H1 (cell line): ENCODE data around the gene PUS7L.

Experiments
- CEBPB ChIP-seq: IDR thresholded peaks from 2 replicates; pipeline ENCODE4 v1.6.1; 2012; ENCODE audit warnings: low read depth, low read length
- EP300 ChIP-seq, 2 experiments: IDR thresholded peaks; 1 replicate in 1 of 2; 2 replicates in 1 of 2; pipeline ENCODE4 v1.6.1; 2011 to 2012; ENCODE audit warnings: low read depth in 2 of 2, low read length in 2 of 2, mild to moderate bottlenecking in 2 of 2, borderline replicate concordance in 1 of 2, inconsistent platforms in 1 of 2, moderate library complexity in 1 of 2
- EZH2 ChIP-seq: fragments of 200-600 bp; sonication (generic); IDR thresholded peaks from 2 replicates; pipeline ENCODE4 v1.7.1; 2012; ENCODE audit warnings: low read depth, mild to moderate bottlenecking, moderate library complexity, low read length, inconsistent platforms; ENCODE audit not compliant: severe bottlenecking
- HDAC2 ChIP-seq, 2 experiments: fragments of 300-600 bp in 1 of 2; sonication (generic) in 1 of 2; IDR thresholded peaks; 2 replicates each; pipeline ENCODE4 v1.6.1; 2011 to 2012; ENCODE audit warnings: low read depth in 2 of 2, low read length in 2 of 2, mild to moderate bottlenecking in 2 of 2, moderate library complexity in 2 of 2, borderline replicate concordance in 1 of 2, inconsistent platforms in 1 of 2
- KDM5A ChIP-seq: fragments of 200-600 bp; IDR thresholded peaks from 2 replicates; pipeline ENCODE4 v1.7.1; 2012; ENCODE audit warnings: mild to moderate bottlenecking, low read length, inconsistent platforms, mixed read lengths
- NRF1 ChIP-seq: IDR thresholded peaks from 2 replicates; pipeline ENCODE4 v1.6.1; 2011; ENCODE audit warnings: mild to moderate bottlenecking, low read depth, low read length, improper control_type of control experiment
- POLR2A ChIP-seq, 2 experiments: IDR thresholded peaks; 1 replicate in 1 of 2; 2 replicates in 1 of 2; pipeline ENCODE4 v1.6.1; 2011; ENCODE audit warnings: low read depth in 2 of 2, low read length in 2 of 2, mild to moderate bottlenecking in 2 of 2; ENCODE audit errors: control extremely low read depth in 1 of 2
- POLR2AphosphoS5 ChIP-seq: IDR thresholded peaks from 2 replicates; pipeline ENCODE4 v1.6.1; 2011; ENCODE audit warnings: low read depth, low read length
- SP2 ChIP-seq: IDR thresholded peaks from 2 replicates; pipeline ENCODE4 v1.6.1; 2012; ENCODE audit warnings: mild to moderate bottlenecking, low read length, inconsistent platforms
- SP4 ChIP-seq: IDR thresholded peaks from 2 replicates; pipeline ENCODE4 v1.6.1; 2012; ENCODE audit warnings: low read length, inconsistent platforms
- TF ChIP-seq, protein P1 (sequence below), 3 experiments: IDR thresholded peaks; 1 replicate in 2 of 3; 2 replicates in 1 of 3; pipeline versions ENCODE4 v1.5.1 to v1.6.1; 2011; ENCODE audit warnings: low read length in 3 of 3, mild to moderate bottlenecking in 3 of 3, inconsistent platforms in 2 of 3, low read depth in 1 of 3, moderate library complexity in 1 of 3; ENCODE audit not compliant: insufficient read depth in 1 of 3; ENCODE audit errors: control extremely low read depth in 1 of 3
- TF ChIP-seq, protein P2 (sequence below): IDR thresholded peaks from 2 replicates; pipeline ENCODE4 v1.6.1; 2012; ENCODE audit warnings: low read length, inconsistent platforms

DNA sequence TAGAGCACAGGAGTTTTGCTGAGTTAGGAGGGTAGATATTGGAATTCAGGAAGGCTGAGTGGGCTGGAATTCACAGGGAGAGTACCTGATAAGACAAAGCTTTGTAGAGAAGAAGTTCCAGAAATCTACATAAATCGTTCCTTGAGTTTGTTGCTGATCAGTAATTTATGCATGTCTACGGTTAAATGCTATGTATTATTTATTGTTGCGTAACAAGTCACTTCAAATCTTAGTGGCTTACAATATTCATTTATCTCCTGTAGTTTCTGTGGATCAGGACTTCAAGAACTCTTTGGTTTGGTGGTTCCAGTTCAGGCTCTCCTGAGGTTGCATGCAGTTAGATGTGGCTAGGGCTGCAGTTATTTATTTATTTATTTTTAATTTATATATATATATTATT is 7.8 kb downstream of the PUS7L start:
- TF ChIP-seq POLR2AphosphoS5, result no peak
- TF ChIP-seq, protein P1, sequence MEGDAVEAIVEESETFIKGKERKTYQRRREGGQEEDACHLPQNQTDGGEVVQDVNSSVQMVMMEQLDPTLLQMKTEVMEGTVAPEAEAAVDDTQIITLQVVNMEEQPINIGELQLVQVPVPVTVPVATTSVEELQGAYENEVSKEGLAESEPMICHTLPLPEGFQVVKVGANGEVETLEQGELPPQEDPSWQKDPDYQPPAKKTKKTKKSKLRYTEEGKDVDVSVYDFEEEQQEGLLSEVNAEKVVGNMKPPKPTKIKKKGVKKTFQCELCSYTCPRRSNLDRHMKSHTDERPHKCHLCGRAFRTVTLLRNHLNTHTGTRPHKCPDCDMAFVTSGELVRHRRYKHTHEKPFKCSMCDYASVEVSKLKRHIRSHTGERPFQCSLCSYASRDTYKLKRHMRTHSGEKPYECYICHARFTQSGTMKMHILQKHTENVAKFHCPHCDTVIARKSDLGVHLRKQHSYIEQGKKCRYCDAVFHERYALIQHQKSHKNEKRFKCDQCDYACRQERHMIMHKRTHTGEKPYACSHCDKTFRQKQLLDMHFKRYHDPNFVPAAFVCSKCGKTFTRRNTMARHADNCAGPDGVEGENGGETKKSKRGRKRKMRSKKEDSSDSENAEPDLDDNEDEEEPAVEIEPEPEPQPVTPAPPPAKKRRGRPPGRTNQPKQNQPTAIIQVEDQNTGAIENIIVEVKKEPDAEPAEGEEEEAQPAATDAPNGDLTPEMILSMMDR (IDR thresholded peaks at IDR 0.05; ENCODE audit: control extremely low read depth in 1 of 3, insufficient read depth in 1 of 3, low read depth in 1 of 3, low read length in 3 of 3), result no peak
- TF ChIP-seq EP300 (IDR thresholded peaks at IDR 0.05; ENCODE audit: borderline replicate concordance in 1 of 2, low read depth in 2 of 2, low read length in 2 of 2), result no peak
- TF ChIP-seq POLR2A (IDR thresholded peaks at IDR 0.05; ENCODE audit: control extremely low read depth in 1 of 2, low read depth in 2 of 2, low read length in 2 of 2), result no peak
- TF ChIP-seq NRF1, result no peak
- TF ChIP-seq KDM5A, result no peak
- TF ChIP-seq, protein P2, sequence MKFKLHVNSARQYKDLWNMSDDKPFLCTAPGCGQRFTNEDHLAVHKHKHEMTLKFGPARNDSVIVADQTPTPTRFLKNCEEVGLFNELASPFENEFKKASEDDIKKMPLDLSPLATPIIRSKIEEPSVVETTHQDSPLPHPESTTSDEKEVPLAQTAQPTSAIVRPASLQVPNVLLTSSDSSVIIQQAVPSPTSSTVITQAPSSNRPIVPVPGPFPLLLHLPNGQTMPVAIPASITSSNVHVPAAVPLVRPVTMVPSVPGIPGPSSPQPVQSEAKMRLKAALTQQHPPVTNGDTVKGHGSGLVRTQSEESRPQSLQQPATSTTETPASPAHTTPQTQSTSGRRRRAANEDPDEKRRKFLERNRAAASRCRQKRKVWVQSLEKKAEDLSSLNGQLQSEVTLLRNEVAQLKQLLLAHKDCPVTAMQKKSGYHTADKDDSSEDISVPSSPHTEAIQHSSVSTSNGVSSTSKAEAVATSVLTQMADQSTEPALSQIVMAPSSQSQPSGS, result no peak
- TF ChIP-seq EZH2, result no peak
- TF ChIP-seq SP4, result no peak
- no peak for TF ChIP-seq SP2
- TF ChIP-seq CEBPB, result peak; percentile 80
- TF ChIP-seq HDAC2 (IDR thresholded peaks at IDR 0.05; ENCODE audit: borderline replicate concordance in 1 of 2, low read depth in 2 of 2, low read length in 2 of 2), result no peak
